WERI-Rb-1 (cell line): ENCODE data around the gene CSF1R.
A peak's percentile ranks its signal among the peaks of the same experiment; 100 is the strongest.

ENCODE experiments used
- DNase-seq: peaks from one replicate; pipeline ENCODE4 v3.0.0-alpha.2; 2020
- H3K27ac ChIP-seq: fragments of 250-450 bp; sonication (Bioruptor Pico); 2 replicates; pipeline ENCODE4 v1.5.1; 2020; ENCODE audit warnings: mild to moderate bottlenecking, moderate library complexity
- H3K27me3 ChIP-seq: fragments of 250-450 bp; sonication (Bioruptor Pico); 2 replicates; pipeline ENCODE4 v1.5.1; 2021; ENCODE audit warnings: mild to moderate bottlenecking, low read depth, moderate library complexity; ENCODE audit not compliant: insufficient read depth, severe bottlenecking
- H3K36me3 ChIP-seq: fragments of 250-450 bp; sonication (Bioruptor Pico); 2 replicates; pipeline ENCODE4 v1.5.1; 2020; ENCODE audit warnings: mild to moderate bottlenecking, moderate library complexity
- H3K4me3 ChIP-seq: 2 replicates; pipeline ENCODE4 v1.5.1; 2011; ENCODE audit warnings: low read depth, mild to moderate bottlenecking, control low read depth, low read length
- H3K9me3 ChIP-seq: fragments of 250-450 bp; sonication (Bioruptor Pico); 2 replicates; pipeline ENCODE4 v1.5.1; 2021; ENCODE audit warnings: mild to moderate bottlenecking, moderate library complexity; ENCODE audit not compliant: severe bottlenecking
- CTCF ChIP-seq: IDR thresholded peaks from 2 replicates; pipeline ENCODE4 v1.5.1; 2011; ENCODE audit warnings: low read depth, mild to moderate bottlenecking, control low read depth, inconsistent platforms, low read length

Gene CSF1R

DNA sequence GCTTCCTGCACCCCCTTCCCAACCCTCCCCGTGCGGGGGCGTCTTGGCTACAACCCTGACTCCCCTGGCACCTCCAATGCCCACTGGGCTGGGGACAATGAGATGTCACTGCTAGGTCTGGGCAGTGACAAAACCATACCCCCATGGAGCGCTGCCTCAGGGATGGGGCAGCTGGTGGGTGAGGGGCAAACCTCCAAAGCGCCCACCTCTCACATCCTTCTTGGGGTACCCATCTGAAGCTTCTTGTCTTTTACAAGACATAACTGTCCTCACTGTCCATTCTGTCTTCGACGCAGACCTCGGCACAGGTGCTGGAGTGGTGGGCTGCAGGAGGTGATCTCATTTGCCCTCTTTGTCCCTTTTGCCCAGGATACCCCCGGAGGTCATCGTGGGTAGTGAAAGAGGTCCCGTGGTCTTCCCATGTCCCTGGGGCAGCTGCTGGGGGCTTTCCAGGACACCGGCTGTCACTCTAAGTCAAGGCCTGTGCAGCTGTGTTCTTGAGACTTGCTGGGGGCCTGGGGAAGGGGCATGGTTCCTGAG is 27.8 kb upstream of the CSF1R start:
- H3K9me3 ChIP-seq, result no peaks in the 10 kb centered on the region
- peak; percentile 38 for TF ChIP-seq CTCF
- no peak overlapping the region for H3K4me3 ChIP-seq
- no peaks in the 10 kb centered on the region for H3K27me3 ChIP-seq
- H3K27ac ChIP-seq, result no peak overlapping the region; the same call in 1 of the 2 replicates
- H3K36me3 ChIP-seq, result no peaks in the 10 kb centered on the region
- DNase-seq, result no peak

DNA sequence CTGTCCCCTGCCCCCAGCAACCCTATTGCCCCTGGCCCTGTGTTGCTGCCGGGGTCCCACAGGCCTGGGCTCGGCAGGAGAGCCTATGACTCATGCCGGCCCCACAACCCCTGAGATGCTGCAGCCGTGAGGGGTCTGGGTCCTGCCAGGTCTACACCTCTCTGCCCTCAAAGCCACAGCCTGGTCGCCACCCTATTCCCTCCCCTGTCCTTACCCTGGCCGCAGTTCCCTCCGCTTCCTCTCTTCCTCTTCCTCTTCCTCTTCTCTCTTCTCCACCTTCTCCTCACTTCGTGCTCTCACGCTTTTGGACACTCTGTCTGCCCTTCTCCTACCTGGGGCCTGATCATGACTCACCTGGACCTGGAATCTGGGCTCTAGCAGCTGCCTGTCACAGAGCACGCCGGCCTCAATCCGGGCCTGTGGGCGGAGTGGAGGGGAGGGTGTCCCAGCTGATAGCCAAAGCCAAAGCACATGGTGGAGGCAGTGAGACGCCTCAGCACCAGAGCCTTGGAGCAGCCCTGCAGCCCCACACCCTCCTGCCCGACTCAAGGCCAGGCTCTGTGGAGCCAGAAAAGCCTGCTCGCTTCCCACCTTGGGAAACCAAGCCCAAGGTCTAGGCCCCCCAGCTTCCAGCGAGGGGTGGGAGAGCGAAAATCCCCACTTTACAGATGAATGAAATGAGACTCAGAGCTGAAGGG is 26.8 kb upstream of the CSF1R start:
- H3K27ac ChIP-seq, result peak overlapping the region; percentile 55
- no peaks in the 10 kb centered on the region for H3K36me3 ChIP-seq
- no peaks in the 10 kb centered on the region for H3K9me3 ChIP-seq
- no peaks in the 10 kb centered on the region for H3K27me3 ChIP-seq
- TF ChIP-seq CTCF, result no peak
- peak; percentile 48 for DNase-seq
- H3K4me3 ChIP-seq, result no peak overlapping the region

DNA sequence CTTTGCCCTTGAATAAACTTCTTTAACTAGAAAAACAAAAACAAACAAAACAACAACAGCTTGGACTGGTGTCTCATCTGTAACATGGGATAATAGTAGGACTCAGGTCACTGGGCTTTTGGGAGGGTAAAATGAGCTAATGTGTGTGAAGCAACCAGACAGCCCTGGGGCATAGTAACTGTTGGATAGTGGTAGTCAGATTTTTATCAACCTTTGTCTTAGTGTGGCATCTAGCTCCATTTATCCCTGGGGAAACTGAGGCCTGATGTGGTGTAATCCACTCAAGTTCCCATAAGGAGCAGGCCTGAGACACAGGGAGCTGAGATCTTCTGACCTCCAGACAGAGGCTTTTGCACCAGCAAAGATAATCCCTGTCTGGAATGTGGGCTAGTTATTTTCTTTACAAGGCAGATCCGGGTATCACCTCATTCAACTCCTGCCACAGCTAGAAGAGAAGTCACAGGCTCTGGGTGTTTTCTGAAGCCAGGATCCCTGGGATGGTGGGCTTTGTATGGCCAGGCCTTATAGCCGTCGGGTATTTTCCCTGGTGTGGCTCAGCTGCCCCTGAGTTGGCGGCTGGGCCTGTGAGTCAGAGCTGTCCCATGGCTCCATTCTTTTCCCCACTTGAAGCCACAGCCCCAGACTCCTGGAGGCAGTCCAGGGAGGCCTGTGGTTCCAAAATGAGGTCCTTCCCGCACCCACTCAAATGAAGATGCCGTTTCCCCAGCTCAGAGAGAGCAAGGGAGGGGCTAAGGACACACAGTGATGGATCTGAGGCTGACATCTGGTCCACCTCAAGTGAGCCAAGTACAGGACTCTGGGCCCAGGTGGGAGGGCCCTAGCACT is 26.1 kb upstream of the CSF1R start:
- TF ChIP-seq CTCF, result no peak
- Histone ChIP-seq H3K27ac (peak overlapping the region; percentile 55), H3K9me3 (no peaks in the 10 kb centered on the region), H3K4me3 (no peak overlapping the region), H3K27me3 (no peaks in the 10 kb centered on the region), H3K36me3 (no peaks in the 10 kb centered on the region)
- peak; percentile 47 for DNase-seq

GRCh38 chr5:150111122-150111521 is 24.8 kb upstream of the CSF1R start:
- H3K27ac ChIP-seq, result no peak overlapping the region
- H3K4me3 ChIP-seq, result no peak overlapping the region
- DNase-seq, result no peak
- no peak for TF ChIP-seq CTCF
- H3K27me3 ChIP-seq, result no peaks in the 10 kb centered on the region
- no peaks in the 10 kb centered on the region for H3K9me3 ChIP-seq
- no peaks in the 10 kb centered on the region for H3K36me3 ChIP-seq

GRCh38 chr5:150109921-150110320 is 23.6 kb upstream of the CSF1R start:
- H3K9me3 ChIP-seq, result no peaks in the 10 kb centered on the region
- H3K4me3 ChIP-seq, result no peak overlapping the region
- no peak for TF ChIP-seq CTCF
- no peaks in the 10 kb centered on the region for H3K27me3 ChIP-seq
- no peak overlapping the region for H3K27ac ChIP-seq
- no peaks in the 10 kb centered on the region for H3K36me3 ChIP-seq
- peak; percentile 28 for DNase-seq
